MCF 10A (cell line): ENCODE measurements around the gene SBNO1. TPM values are rescaled to one million over a fixed set of nuclear protein-coding genes. Genes with fewer than 3 reads are reported as not detected.
A peak's percentile ranks its signal among the peaks of the same experiment; 100 is the strongest.

Experiments
- BruUV-seq: library from RNA; stranded (reverse); fragments of 400-500 nt; replicated peaks from 2 replicates; lab custom pipeline; 2021; lab: Mats Ljungman, UMichigan
- CTCF ChIA-PET: fragments of 300-600 bp; sonication (Branson Sonifier 250); formaldehyde crosslinking; extraction: SDS; loops from one replicate; lab custom pipeline; 2021; ENCODE audit warnings: antibody characterized with exemption, inconsistent platforms; lab: Yijun Ruan, JAX
- POLR2A ChIA-PET: fragments of 300-600, 350-650 bp; sonication (Branson Sonifier 250); formaldehyde crosslinking; extraction: SDS; loops from one replicate; lab custom pipeline; 2020; ENCODE audit warnings: antibody characterized with exemption, inconsistent platforms; lab: Yijun Ruan, JAX
- DNase-seq: peaks from one replicate; pipeline ENCODE4 v3.0.0-alpha.2; 2018; ENCODE audit not compliant: unreplicated experiment
- H3K27ac Mint-ChIP-seq: one replicate; pipeline ENCODE4 v1.8.0; 2022; ENCODE audit warnings: mild to moderate bottlenecking, low read depth, mixed read lengths; ENCODE audit not compliant: unreplicated experiment
- H3K27me3 Mint-ChIP-seq: one replicate; pipeline ENCODE4 v1.8.0; 2022; ENCODE audit warnings: mixed read lengths; ENCODE audit not compliant: insufficient read depth, unreplicated experiment
- H3K36me3 Mint-ChIP-seq: one replicate; pipeline ENCODE4 v1.8.0; 2022; ENCODE audit warnings: mild to moderate bottlenecking, moderate library complexity, mixed read lengths; ENCODE audit not compliant: insufficient read depth, unreplicated experiment
- H3K4me1 Mint-ChIP-seq: one replicate; pipeline ENCODE4 v1.8.0; 2022; ENCODE audit warnings: mixed read lengths; ENCODE audit not compliant: insufficient read depth, unreplicated experiment
- H3K4me3 Mint-ChIP-seq: one replicate; pipeline ENCODE4 v1.8.0; 2022; ENCODE audit warnings: mild to moderate bottlenecking, moderate library complexity, mixed read lengths; ENCODE audit not compliant: unreplicated experiment
- H3K9me3 Mint-ChIP-seq: one replicate; pipeline ENCODE4 v1.8.0; 2022; ENCODE audit warnings: mixed read lengths; ENCODE audit not compliant: unreplicated experiment
- CTCF ChIP-seq: fragments of 200-600 bp; IDR thresholded peaks from one replicate; pipeline ENCODE4 v1.8.0; 2022; ENCODE audit warnings: antibody characterized with exemption, mild to moderate bottlenecking; ENCODE audit not compliant: unreplicated experiment
- intact Hi-C: fragments of 100-400 bp; cut with micrococcal nuclease; formaldehyde crosslinking; loops from 2 replicates; pipeline ENCODE4 v1.14.1; 2022
- total RNA-seq: library from RNA; stranded (reverse); gene quantifications from 2 replicates; pipeline ENCODE4 v1.2.3, GENCODE V29; 2022

SBNO1 gene
- total RNA-seq, 1 experiment from 2014 or later: 30.3 TPM

GRCh38 chr12:123390498-123391426, 26.1 kb upstream of the SBNO1 start:
- ChIA-PET POLR2A (interaction anchor here (0.9 to 1.7 kb wide), 9 partner anchors 20 to 212 kb away, joined by 3 to 6 read pairs (median 4); partner anchors contain the start of genes DDX55, RILPL2 and SBNO1), CTCF (interaction anchor here (0.6 to 1.0 kb wide), 4 partner anchors 9 to 203 kb away, joined by 3 read pairs; no protein-coding TSS in a partner anchor)
- no peak overlapping the region for H3K27ac Mint-ChIP-seq
- no peaks in the 10 kb centered on the region for H3K9me3 Mint-ChIP-seq
- H3K36me3 Mint-ChIP-seq: peaks cover 53% of the 10 kb centered on the region
- peak overlapping the region; percentile 83 for H3K4me3 Mint-ChIP-seq
- DNase-seq: no peak
- TF ChIP-seq CTCF: no peak
- intact Hi-C loops: no loop called here
- H3K4me1 Mint-ChIP-seq: peaks cover 21% of the 10 kb centered on the region
- TSS peak; percentile 14 for BruUV-seq
- no peaks in the 10 kb centered on the region for H3K27me3 Mint-ChIP-seq

- H3K4me1 Mint-ChIP-seq: peaks cover 21% of the 10 kb centered on the region
- intact Hi-C loops: loop anchor here (5.0 kb wide), 1 partner anchor 193 kb away; the partner anchor contains the start of gene TMED2
- no peak for TF ChIP-seq CTCF
- no peaks in the 10 kb centered on the region for H3K9me3 Mint-ChIP-seq
- H3K36me3 Mint-ChIP-seq: peaks cover 43% of the 10 kb centered on the region
- POLR2A ChIA-PET: interaction anchor here (1.0 kb wide), 1 partner anchor 27 kb away, joined by 4 read pairs; no protein-coding TSS in a partner anchor
- no TSS peak for BruUV-seq
- DNase-seq: no peak
- peak overlapping the region; percentile 67 for H3K27ac Mint-ChIP-seq
- CTCF ChIA-PET: interaction anchor here (0.8 kb wide), 1 partner anchor 16 kb away, joined by 3 read pairs; no protein-coding TSS in a partner anchor
- H3K4me3 Mint-ChIP-seq: peak overlapping the region; percentile 83
- H3K27me3 Mint-ChIP-seq: no peaks in the 10 kb centered on the region
Observed at GRCh38 chr12:123389560-123390351, 25.1 kb upstream of the SBNO1 start.

DNA sequence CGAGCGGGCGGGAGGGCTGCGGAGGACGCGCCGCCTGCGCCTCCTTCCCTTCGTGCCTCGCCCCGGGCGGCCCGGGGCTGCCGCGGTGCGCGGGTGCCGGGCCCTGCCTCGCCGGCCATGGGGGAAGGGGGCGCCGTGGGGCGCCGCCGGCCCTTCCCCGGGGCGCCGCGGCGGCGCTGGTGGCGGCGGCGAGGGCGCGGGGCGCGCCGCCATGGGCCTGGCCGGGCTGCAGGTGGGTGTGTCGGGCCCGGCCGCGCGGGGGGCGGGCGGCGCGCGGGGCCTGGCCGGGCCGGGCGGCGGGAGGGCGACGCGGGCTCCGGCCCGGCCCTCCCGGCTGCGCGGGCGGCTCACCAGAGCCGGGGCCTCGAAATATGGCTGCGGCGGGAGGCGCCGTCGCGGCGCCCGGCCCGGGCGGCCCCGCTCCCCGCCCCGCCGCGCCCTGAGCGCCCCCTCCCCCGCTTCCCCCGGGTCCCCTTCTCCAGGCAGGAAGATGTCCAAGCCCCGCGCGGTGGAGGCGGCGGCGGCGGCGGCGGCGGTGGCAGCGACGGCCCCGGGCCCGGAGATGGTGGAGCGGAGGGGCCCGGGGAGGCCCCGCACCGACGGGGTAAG, 24.4 kb upstream of the SBNO1 start:
- Mint-ChIP-seq H3K9me3 (no peaks in the 10 kb centered on the region), H3K4me1 (peaks cover 21% of the 10 kb centered on the region), H3K27ac (no peak overlapping the region), H3K4me3 (peak overlapping the region; percentile 83), H3K27me3 (no peaks in the 10 kb centered on the region), H3K36me3 (peaks cover 36% of the 10 kb centered on the region)
- DNase-seq: no peak
- BruUV-seq: no TSS peak
- intact Hi-C loops: loop anchor here (5.0 kb wide), 1 partner anchor 193 kb away; the partner anchor contains the start of gene TMED2
- TF ChIP-seq CTCF: no peak
- ChIA-PET POLR2A (interaction anchor here (0.6 to 6.2 kb wide), 3 partner anchors 9 to 69 kb away, joined by 3 to 127 read pairs (median 4); partner anchors contain the start of genes SBNO1 and SNRNP35), CTCF (interaction anchor here (1.5 kb wide), 1 partner anchor 193 kb away, joined by 3 read pairs; no protein-coding TSS in a partner anchor)
